Gastrocnemius medialis (tissue), 4 donors: ENCODE data around the gene ADCY1.

Experiments used
- CTCF ChIP-seq, 5 experiments: fragments of 450-650 bp in 3 of 5; fragments of 200-600 bp in 2 of 5; sonication (generic) in 2 of 5; IDR thresholded peaks in 4 of 5; conservative IDR thresholded peaks in 1 of 5; 1 replicate in 4 of 5; 2 replicates in 1 of 5; pipeline ENCODE4 v1.5.1; 2016 to 2019; ENCODE audit warnings: antibody characterized with exemption in 5 of 5, mild to moderate bottlenecking in 3 of 5, moderate library complexity in 3 of 5
- POLR2A ChIP-seq, 2 donors: fragments of 450-650 bp; IDR thresholded peaks; one replicate each; pipeline ENCODE4 v1.6.1; 2017; ENCODE audit warnings: antibody characterized with exemption in 2 of 2, mild to moderate bottlenecking in 2 of 2, moderate library complexity in 2 of 2

GRCh38 chr7:45645141-45645969, 71.2 kb downstream of the ADCY1 start:
- TF ChIP-seq CTCF (IDR thresholded peaks at IDR 0.05 in 4 of 5, conservative IDR thresholded peaks at IDR 0.05 in 1 of 5) (no peak), POLR2A (IDR thresholded peaks at IDR 0.05) (no peak)
